ENCODE data around the gene DPP6.

DNA sequence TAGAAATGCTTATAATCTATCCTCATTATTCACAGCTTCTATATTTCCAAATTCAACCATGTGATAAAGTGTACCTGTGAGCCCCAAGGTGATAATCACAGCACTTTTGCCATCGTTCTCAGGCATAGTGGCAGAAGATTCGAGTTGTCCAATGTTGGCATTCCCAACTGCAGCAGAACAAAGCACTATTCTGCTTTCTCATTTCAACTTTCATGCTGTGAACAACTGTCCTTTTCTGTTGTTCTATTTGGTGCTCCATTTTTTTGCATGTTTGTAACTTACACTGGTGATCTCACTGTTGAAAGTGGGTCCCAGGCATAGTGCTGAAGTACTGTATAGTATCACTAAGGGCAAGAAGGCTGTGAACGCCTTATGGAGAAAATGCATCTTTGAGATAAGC, 512.5 kb downstream of the DPP6 start:
- TF ChIP-seq POLR2AphosphoS5 (IDR thresholded peaks at IDR 0.05), result no peak
- TF ChIP-seq POLR2A (IDR thresholded peaks at IDR 0.05), result no peak
